Fibroblast of lung (primary cell): ENCODE results near the gene SFTPB. TPM values are rescaled to one million over a fixed set of nuclear protein-coding genes. Genes with fewer than 3 reads are reported as not detected.

Experiments
- DNase-seq, 2 donors: peaks; one replicate each; pipeline versions ENCODE4 v3.0.0 to v3.0.0-alpha.2; 2010; ENCODE audit warnings: low read depth in 2 of 2
- H2AFZ ChIP-seq: 2 replicates; pipeline ENCODE4 v1.5.1; 2012; ENCODE audit warnings: low read length, control low read depth, inconsistent platforms
- H3K27ac ChIP-seq: 2 replicates; pipeline ENCODE4 v1.5.1; 2011; ENCODE audit warnings: low read length, control low read depth; ENCODE audit not compliant: insufficient read depth
- H3K27me3 ChIP-seq: 2 replicates; pipeline ENCODE4 v1.5.1; 2011; ENCODE audit warnings: mild to moderate bottlenecking, low read length; ENCODE audit not compliant: control insufficient read depth, insufficient read depth
- H3K36me3 ChIP-seq: 2 replicates; pipeline ENCODE4 v1.5.1; 2011; ENCODE audit warnings: low read length; ENCODE audit not compliant: control insufficient read depth, insufficient read depth
- H3K4me1 ChIP-seq: 2 replicates; pipeline ENCODE4 v1.5.1; 2011; ENCODE audit warnings: low read length; ENCODE audit not compliant: control insufficient read depth, insufficient read depth; ENCODE audit errors: extremely low read depth
- H3K4me2 ChIP-seq: 2 replicates; pipeline ENCODE4 v1.5.1; 2011; ENCODE audit warnings: low read length, control low read depth; ENCODE audit not compliant: insufficient read depth; ENCODE audit errors: extremely low read depth
- H3K4me3 ChIP-seq, 4 experiments: fragments of 200-600 bp in 1 of 4; sonication (generic) in 1 of 4; replicated peaks in 1 of 4; 2 replicates each; pipeline ENCODE4 v1.5.1; 2011 to 2016; ENCODE audit warnings: low read length in 4 of 4, low read depth in 3 of 4, mild to moderate bottlenecking in 3 of 4, control low read depth in 2 of 4, inconsistent platforms in 1 of 4, mixed read lengths in 1 of 4; ENCODE audit not compliant: insufficient read depth in 1 of 4; ENCODE audit errors: control extremely low read depth in 1 of 4
- H3K79me2 ChIP-seq: 2 replicates; pipeline ENCODE4 v1.5.1; 2012; ENCODE audit warnings: mild to moderate bottlenecking, low read length, inconsistent platforms; ENCODE audit not compliant: control insufficient read depth, insufficient read depth
- H3K9ac ChIP-seq: 2 replicates; pipeline ENCODE4 v1.5.1; 2011; ENCODE audit warnings: mild to moderate bottlenecking, low read length, control low read depth; ENCODE audit not compliant: insufficient read depth
- H3K9me3 ChIP-seq: 2 replicates; pipeline ENCODE4 v1.5.1; 2012; ENCODE audit warnings: low read depth, low read length; ENCODE audit not compliant: control insufficient read depth, insufficient read depth
- H4K20me1 ChIP-seq: 2 replicates; pipeline ENCODE4 v1.5.1; 2011; ENCODE audit warnings: low read length; ENCODE audit not compliant: control insufficient read depth, insufficient read depth; ENCODE audit errors: extremely low read depth
- EZH2 ChIP-seq: IDR thresholded peaks from 2 replicates; pipeline ENCODE4 v1.5.1; 2012; ENCODE audit warnings: low read length, control low read depth, mild to moderate bottlenecking; ENCODE audit errors: missing control alignments
- polyA plus RNA-seq, 2 donors: library from polyadenylated mRNA; depleted of rRNA in 1 of 2; stranded (reverse) in 1 of 2; unstranded in 1 of 2; fragments of >200 nt; gene quantifications; 2 replicates each; pipeline ENCODE4 v1.2.1, GENCODE V29; 2011 to 2012; ENCODE audit warnings: missing spikeins in 1 of 2
- total RNA-seq: library from RNA; depleted of rRNA; stranded (reverse); fragments of >200 nt; gene quantifications from 2 replicates; pipeline ENCODE4 v1.2.1, GENCODE V29; 2014
- TF ChIP-seq, protein P1 (sequence below), 2 donors: IDR thresholded peaks in 1 of 2; conservative IDR thresholded peaks in 1 of 2; 1 replicate in 1 of 2; 2 replicates in 1 of 2; pipeline ENCODE4 v1.5.1; 2011 to 2012; ENCODE audit warnings: low read length in 2 of 2, control low read depth in 1 of 2, inconsistent platforms in 1 of 2, low read depth in 1 of 2, mild to moderate bottlenecking in 1 of 2

The SFTPB gene
- total and polyA plus RNA-seq, 2 donors (not counting 1 experiment from before 2014, with no cell fraction given): not detected

DNA sequence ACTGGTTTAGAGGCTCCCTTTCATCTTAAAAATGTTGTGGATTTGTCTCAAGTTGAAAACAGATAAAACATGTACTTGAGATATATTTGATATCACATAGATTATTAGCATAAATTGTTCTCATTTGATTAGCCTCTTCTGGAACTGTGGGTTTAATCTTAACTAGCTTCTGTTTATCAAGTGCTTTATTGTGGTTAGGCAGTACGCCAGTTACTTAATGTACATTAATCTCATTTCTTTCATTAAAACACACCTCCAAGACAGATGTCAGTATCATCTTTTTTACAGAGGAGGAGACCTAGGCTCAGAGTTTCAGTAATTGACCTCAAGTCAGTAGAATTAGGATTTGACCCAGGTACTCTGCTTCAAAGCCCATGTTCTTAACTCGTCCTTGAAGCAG lies 21.8 kb downstream of the SFTPB start:
- Histone ChIP-seq H3K9me3 (no peaks in the 10 kb centered on the region), H3K27me3 (no peaks in the 10 kb centered on the region), H3K79me2 (no peaks in the 10 kb centered on the region), H3K27ac (no peak overlapping the region), H3K4me3 (no peak overlapping the region), H3K9ac (no peak overlapping the region), H4K20me1 (no peaks in the 10 kb centered on the region), H2AFZ (no peak overlapping the region), H3K4me2 (no peak overlapping the region), H3K4me1 (peaks cover 21% of the 10 kb centered on the region), H3K36me3 (peaks cover 17% of the 10 kb centered on the region)
- no peak for TF ChIP-seq EZH2
- TF ChIP-seq, protein P1, sequence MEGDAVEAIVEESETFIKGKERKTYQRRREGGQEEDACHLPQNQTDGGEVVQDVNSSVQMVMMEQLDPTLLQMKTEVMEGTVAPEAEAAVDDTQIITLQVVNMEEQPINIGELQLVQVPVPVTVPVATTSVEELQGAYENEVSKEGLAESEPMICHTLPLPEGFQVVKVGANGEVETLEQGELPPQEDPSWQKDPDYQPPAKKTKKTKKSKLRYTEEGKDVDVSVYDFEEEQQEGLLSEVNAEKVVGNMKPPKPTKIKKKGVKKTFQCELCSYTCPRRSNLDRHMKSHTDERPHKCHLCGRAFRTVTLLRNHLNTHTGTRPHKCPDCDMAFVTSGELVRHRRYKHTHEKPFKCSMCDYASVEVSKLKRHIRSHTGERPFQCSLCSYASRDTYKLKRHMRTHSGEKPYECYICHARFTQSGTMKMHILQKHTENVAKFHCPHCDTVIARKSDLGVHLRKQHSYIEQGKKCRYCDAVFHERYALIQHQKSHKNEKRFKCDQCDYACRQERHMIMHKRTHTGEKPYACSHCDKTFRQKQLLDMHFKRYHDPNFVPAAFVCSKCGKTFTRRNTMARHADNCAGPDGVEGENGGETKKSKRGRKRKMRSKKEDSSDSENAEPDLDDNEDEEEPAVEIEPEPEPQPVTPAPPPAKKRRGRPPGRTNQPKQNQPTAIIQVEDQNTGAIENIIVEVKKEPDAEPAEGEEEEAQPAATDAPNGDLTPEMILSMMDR (conservative IDR thresholded peaks at IDR 0.05 in 1 of 2, IDR thresholded peaks at IDR 0.05 in 1 of 2; ENCODE audit: low read depth in 1 of 2, low read length in 2 of 2): no peak
- no peak for DNase-seq

DNA sequence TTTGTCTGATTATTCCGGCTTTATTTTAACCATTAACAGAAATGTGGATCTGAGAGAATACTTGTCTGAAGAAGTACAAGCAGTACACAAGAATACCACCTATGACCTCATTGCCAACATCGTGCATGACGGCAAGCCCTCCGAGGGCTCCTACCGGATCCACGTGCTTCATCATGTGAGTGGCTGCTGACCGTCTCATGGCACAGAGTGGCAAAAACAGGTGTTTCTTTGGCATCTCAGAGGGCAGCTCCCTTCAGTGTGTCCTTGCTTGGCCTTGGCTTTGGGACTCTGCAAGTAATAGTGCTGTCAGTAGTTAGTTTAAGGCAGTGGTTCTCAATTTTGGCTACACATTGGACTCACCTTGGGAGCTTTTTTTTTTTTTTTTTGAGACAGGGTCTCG lies 23.1 kb downstream of the SFTPB start:
- DNase-seq: no peak
- no peak overlapping the region for H3K4me2 ChIP-seq
- H3K9ac ChIP-seq: no peak overlapping the region
- no peak overlapping the region for H3K27ac ChIP-seq
- no peak overlapping the region for H2AFZ ChIP-seq
- TF ChIP-seq EZH2: no peak
- TF ChIP-seq, protein P1 (conservative IDR thresholded peaks at IDR 0.05 in 1 of 2, IDR thresholded peaks at IDR 0.05 in 1 of 2; ENCODE audit: low read depth in 1 of 2, low read length in 2 of 2): no peak
- no peaks in the 10 kb centered on the region for H4K20me1 ChIP-seq
- H3K79me2 ChIP-seq: no peaks in the 10 kb centered on the region
- no peak overlapping the region for H3K4me3 ChIP-seq
- no peaks in the 10 kb centered on the region for H3K27me3 ChIP-seq
- H3K9me3 ChIP-seq: no peaks in the 10 kb centered on the region
- peaks cover 17% of the 10 kb centered on the region for H3K4me1 ChIP-seq
- H3K36me3 ChIP-seq: peaks cover 19% of the 10 kb centered on the region

DNA sequence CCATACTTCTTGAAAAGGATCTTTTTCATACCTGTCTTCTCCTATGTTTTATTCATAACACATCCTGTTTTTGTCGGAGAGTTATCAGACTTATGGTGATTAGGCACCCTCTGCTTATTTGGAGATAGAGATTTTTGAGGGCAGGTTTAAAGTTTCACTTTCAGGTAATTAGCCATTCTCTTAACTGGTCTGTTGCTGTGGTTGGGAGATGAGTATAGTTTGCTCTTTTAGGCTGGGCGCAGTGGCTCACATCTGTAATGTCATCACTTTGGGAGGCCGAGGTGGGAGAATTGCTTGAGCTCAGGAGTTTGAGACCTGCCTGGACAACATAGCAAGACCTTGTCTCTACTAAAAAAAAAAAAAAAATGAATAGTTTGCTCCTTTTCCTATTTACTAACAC lies 25.3 kb downstream of the SFTPB start:
- H3K27me3 ChIP-seq: no peaks in the 10 kb centered on the region
- no peak overlapping the region for H2AFZ ChIP-seq
- H3K27ac ChIP-seq: no peak overlapping the region
- no peaks in the 10 kb centered on the region for H3K4me1 ChIP-seq
- H3K4me3 ChIP-seq: no peak overlapping the region
- no peak for DNase-seq
- no peak overlapping the region for H3K9ac ChIP-seq
- peaks cover 26% of the 10 kb centered on the region for H3K36me3 ChIP-seq
- H3K79me2 ChIP-seq: no peaks in the 10 kb centered on the region
- no peaks in the 10 kb centered on the region for H3K9me3 ChIP-seq
- H3K4me2 ChIP-seq: no peak overlapping the region
- H4K20me1 ChIP-seq: no peaks in the 10 kb centered on the region
- no peak for TF ChIP-seq EZH2
- TF ChIP-seq, protein P1 (conservative IDR thresholded peaks at IDR 0.05 in 1 of 2, IDR thresholded peaks at IDR 0.05 in 1 of 2; ENCODE audit: low read depth in 1 of 2, low read length in 2 of 2): no peak
